ENCODE data around the gene NMUR2. TPM values are rescaled to one million over a fixed set of nuclear protein-coding genes. Genes with fewer than 3 reads are reported as not detected.

The NMUR2 gene
- total and polyA plus RNA-seq, 2 experiments from 2014 or later = not detected

GRCh38 chr5:152367554-152367953 is 37.5 kb downstream of the NMUR2 start:
- Histone ChIP-seq H3K36me3 (ENCODE audit: insufficient read depth) (no peaks in the 10 kb centered on the region), H4K20me1 (replicated peaks; ENCODE audit: insufficient read depth) (no peaks in the 10 kb centered on the region), H3F3A (replicated peaks; ENCODE audit: low read depth) (no peaks in the 10 kb centered on the region), H3K27me3 (ENCODE audit: insufficient read depth) (no peaks in the 10 kb centered on the region), H3K4me1 (ENCODE audit: insufficient read depth) (no peaks in the 10 kb centered on the region), H3K4me2 (no peak overlapping the region), H3K4me3 (no peak overlapping the region), H3K9me2 (ENCODE audit: insufficient read depth) (no peaks in the 10 kb centered on the region), H2AFZ (no peak overlapping the region), H3K79me2 (replicated peaks; ENCODE audit: insufficient read depth) (no peaks in the 10 kb centered on the region), H3K27ac (ENCODE audit: low read depth) (no peak overlapping the region)
- ATAC-seq = no peak
- no peaks in the 10 kb centered on the region for H3K9me3 Mint-ChIP-seq
- H3K27me3 Mint-ChIP-seq (ENCODE audit: insufficient read depth, low read depth, poor library complexity) = no peaks in the 10 kb centered on the region
- no peak for DNase-seq (ENCODE audit: low spot score)
- TF ChIP-seq STAT1 (IDR thresholded peaks at IDR 0.05; ENCODE audit: unreplicated experiment) = no peak
- no peak overlapping the region for H3K4me3 Mint-ChIP-seq
- H3K27ac Mint-ChIP-seq = no peak overlapping the region
- H3K36me3 Mint-ChIP-seq (ENCODE audit: low read depth) = no peaks in the 10 kb centered on the region
- H3K4me1 Mint-ChIP-seq = no peaks in the 10 kb centered on the region

GRCh38 chr5:152366716-152367115 is 38.4 kb downstream of the NMUR2 start:
- Histone ChIP-seq H2AFZ (no peak overlapping the region), H3K4me1 (ENCODE audit: insufficient read depth) (no peaks in the 10 kb centered on the region), H3K9me2 (ENCODE audit: insufficient read depth) (no peaks in the 10 kb centered on the region), H3K4me2 (no peak overlapping the region), H3K27ac (ENCODE audit: low read depth) (no peak overlapping the region), H3K4me3 (no peak overlapping the region), H3K79me2 (replicated peaks; ENCODE audit: insufficient read depth) (no peaks in the 10 kb centered on the region), H3F3A (replicated peaks; ENCODE audit: low read depth) (no peaks in the 10 kb centered on the region), H3K27me3 (ENCODE audit: insufficient read depth) (no peaks in the 10 kb centered on the region), H3K36me3 (ENCODE audit: insufficient read depth) (no peaks in the 10 kb centered on the region), H4K20me1 (replicated peaks; ENCODE audit: insufficient read depth) (no peaks in the 10 kb centered on the region)
- Mint-ChIP-seq H3K36me3 (ENCODE audit: low read depth) (no peaks in the 10 kb centered on the region), H3K27me3 (ENCODE audit: insufficient read depth, low read depth, poor library complexity) (peaks cover 2% of the 10 kb centered on the region), H3K9me3 (no peaks in the 10 kb centered on the region), H3K4me3 (no peak overlapping the region), H3K27ac (no peak overlapping the region), H3K4me1 (no peaks in the 10 kb centered on the region)
- DNase-seq (ENCODE audit: low spot score) = no peak
- ATAC-seq = no peak
- no peak for TF ChIP-seq ZNF331 (CRISPR knock-in tag; IDR thresholded peaks at IDR 0.05; ENCODE audit: low read depth)
- no peak for TF ChIP-seq ETS1 (IDR thresholded peaks at IDR 0.05)
- TF ChIP-seq JUNB (IDR thresholded peaks at IDR 0.05; ENCODE audit: unreplicated experiment) = no peak
- TF ChIP-seq POLR2AphosphoS5 (IDR thresholded peaks at IDR 0.05; ENCODE audit: low read depth) = no peak
- no peak for TF ChIP-seq REST (IDR thresholded peaks at IDR 0.05; ENCODE audit: unreplicated experiment)
- no peak for TF ChIP-seq ZNF114 (CRISPR knock-in tag; IDR thresholded peaks at IDR 0.05)
- TF ChIP-seq CTCF (conservative IDR thresholded peaks at IDR 0.05; ENCODE audit: low read depth in 2 of 2) = no peak
- no peak for TF ChIP-seq CREB1 (CRISPR knock-in tag; IDR thresholded peaks at IDR 0.05; ENCODE audit: low read depth)
- no peak for TF ChIP-seq STAT1 (IDR thresholded peaks at IDR 0.05; ENCODE audit: unreplicated experiment)
- no peak for TF ChIP-seq EZH2phosphoT487 (IDR thresholded peaks at IDR 0.05; ENCODE audit: unreplicated experiment)
- no peak for TF ChIP-seq NANOG (IDR thresholded peaks at IDR 0.05; ENCODE audit: borderline replicate concordance)
- no peak for TF ChIP-seq EZH2 (IDR thresholded peaks at IDR 0.05; ENCODE audit: low read depth, unreplicated experiment)

All from GM23338 (cell line).